Stimulated activated CD4-positive, alpha-beta T cell treated with anti-CD3 and anti-CD28 coated beads, Interleukin-2, amount 100 ng/mL, for 24 hours (primary cell): Measurements from ENCODE around the gene EVA1C.
"Not testable (repeated sequence)": the region's sequence is repeated elsewhere in the genome, so short reads cannot be mapped to it uniquely, and the experiment has no call there.

Experiments
- DNase-seq, 2 donors: peaks; one replicate each; pipeline ENCODE4 v3.0.0-alpha.2; 2020

Gene EVA1C

GRCh38 chr21:32412162-32413014 is at the start of gene EVA1C:
Gene EVA1C (plus strand): TSS chr21:32412706. CDS start chr21:32412854, 148 bp downstream.
- peak; percentile 75 to 80 for DNase-seq

- DNase-seq = no peak
These were observed 48.1 kb upstream of the EVA1C start for GRCh38 chr21:32364387-32364786.

GRCh38 chr21:32364796-32365195 is 47.7 kb upstream of the EVA1C start:
- DNase-seq = no peak

- DNase-seq = no peak
These were observed 46.3 kb upstream of the EVA1C start for GRCh38 chr21:32366191-32366590.

- no peak for DNase-seq
These were observed 45.3 kb upstream of the EVA1C start for GRCh38 chr21:32367158-32367557.

- no peak for DNase-seq
These were observed 44.1 kb upstream of the EVA1C start for GRCh38 chr21:32368386-32368785.

- DNase-seq = not testable (repeated sequence)
These were observed 43.5 kb upstream of the EVA1C start for GRCh38 chr21:32368961-32369360.

- no peak for DNase-seq
These were observed 41.3 kb upstream of the EVA1C start for GRCh38 chr21:32370998-32371766.

GRCh38 chr21:32371913-32372314 is 40.6 kb upstream of the EVA1C start:
- DNase-seq = no peak

- DNase-seq = no peak
These were observed 39.8 kb upstream of the EVA1C start for GRCh38 chr21:32372755-32373154.

- DNase-seq = no peak
These were observed 35.0 kb upstream of the EVA1C start for GRCh38 chr21:32377506-32377905.

GRCh38 chr21:32377991-32378390 is 34.5 kb upstream of the EVA1C start:
- no peak for DNase-seq

GRCh38 chr21:32378956-32379355 is 33.5 kb upstream of the EVA1C start:
- DNase-seq = no peak

GRCh38 chr21:32380940-32381339 is 31.6 kb upstream of the EVA1C start:
- no peak for DNase-seq

GRCh38 chr21:32381571-32381970 is 30.9 kb upstream of the EVA1C start:
- DNase-seq = no peak

- DNase-seq = no peak
These were observed 30.3 kb upstream of the EVA1C start for GRCh38 chr21:32382108-32382644.

GRCh38 chr21:32383812-32384211 is 28.7 kb upstream of the EVA1C start:
- no peak for DNase-seq

- no peak for DNase-seq
These were observed 26.2 kb upstream of the EVA1C start for GRCh38 chr21:32386195-32386870.

- no peak for DNase-seq
These were observed 25.4 kb upstream of the EVA1C start for GRCh38 chr21:32387151-32387550.

- no peak for DNase-seq
These were observed 24.2 kb upstream of the EVA1C start for GRCh38 chr21:32388306-32388705.

- DNase-seq = no peak
These were observed 23.0 kb upstream of the EVA1C start for GRCh38 chr21:32389337-32390015.

- DNase-seq = not testable (repeated sequence)
These were observed 21.8 kb upstream of the EVA1C start for GRCh38 chr21:32390537-32391224.
